Breast epithelium (tissue), 3 donors: Measurements from ENCODE around the gene NELL1.

Experiments used
- CTCF ChIP-seq, 3 donors: fragments of 450-650 bp; IDR thresholded peaks; one replicate each; pipeline ENCODE4 v1.5.1; 2016 to 2017; ENCODE audit warnings: antibody characterized with exemption in 3 of 3, mild to moderate bottlenecking in 3 of 3, moderate library complexity in 3 of 3
- POLR2A ChIP-seq: fragments of 450-650 bp; IDR thresholded peaks from one replicate; pipeline ENCODE4 v1.6.1; 2016; ENCODE audit warnings: antibody characterized with exemption, mild to moderate bottlenecking, moderate library complexity
- POLR2AphosphoS5 ChIP-seq, 3 donors: sonication (generic); formaldehyde crosslinking; IDR thresholded peaks; one replicate each; pipeline ENCODE4 v1.6.1; 2017; ENCODE audit warnings: antibody characterized with exemption in 3 of 3

- TF ChIP-seq POLR2A (no peak), CTCF (IDR thresholded peaks at IDR 0.05) (no peak), POLR2AphosphoS5 (IDR thresholded peaks at IDR 0.05) (no peak)
Observed at GRCh38 chr11:21198498-21198897, 529.1 kb downstream of the NELL1 start.
